ENCODE results near the gene ABCD1. TPM values are rescaled to one million over a fixed set of nuclear protein-coding genes. Genes with fewer than 3 reads are reported as not detected.
A peak's percentile ranks its signal among the peaks of the same experiment; 100 is the strongest.

Gene ABCD1
- total RNA-seq, 3 donors from 2014 or later, result 10.2 to 27.8 (median 10.5) TPM

GRCh38 chrX:153725039-153725831, 579 bp downstream of the ABCD1 start:
- Histone ChIP-seq H3K27ac (peak overlapping the region; percentile 66 to 94), H3K9me3 (no peaks in the 10 kb centered on the region), H3K36me3 (no peaks in the 10 kb centered on the region), H3K4me1 (peaks cover 0 to 3% of the 10 kb centered on the region in 2 donors), H3K27me3 (peaks cover 0 to 31% of the 10 kb centered on the region in 2 donors), H3K4me3 (peak overlapping the region; percentile 63 to 80 (median 74))
- DNase-seq (ENCODE audit: low spot score in 2 of 2), result no peak
- TF ChIP-seq CTCF (IDR thresholded peaks at IDR 0.05), result no peak
- no peak for TF ChIP-seq POLR2AphosphoS5 (IDR thresholded peaks at IDR 0.05)
- TF ChIP-seq POLR2A (IDR thresholded peaks at IDR 0.05), result no peak
- intact Hi-C loops (cut with DNase I; ENCODE audit: low total_unique reads), result no loop called here

GRCh38 chrX:153725832-153726285, 1.2 kb downstream of the ABCD1 start:
- peak overlapping the region; percentile 66 to 93 for H3K27ac ChIP-seq
- H3K36me3 ChIP-seq, result no peaks in the 10 kb centered on the region
- H3K9me3 ChIP-seq, result no peaks in the 10 kb centered on the region
- peaks cover 0 to 3% of the 10 kb centered on the region in 2 donors for H3K4me1 ChIP-seq
- intact Hi-C loops (cut with DNase I; ENCODE audit: low total_unique reads), result no loop called here
- H3K4me3 ChIP-seq, result peak overlapping the region; percentile 2 to 56 (median 27)
- peaks cover 0 to 26% of the 10 kb centered on the region in 2 donors for H3K27me3 ChIP-seq
- TF ChIP-seq CTCF (IDR thresholded peaks at IDR 0.05), result no peak
- TF ChIP-seq POLR2A (IDR thresholded peaks at IDR 0.05), result no peak
- TF ChIP-seq POLR2AphosphoS5 (IDR thresholded peaks at IDR 0.05), result no peak
- no peak for DNase-seq (ENCODE audit: low spot score in 2 of 2)

GRCh38 chrX:153726286-153727122, 1.8 kb downstream of the ABCD1 start:
- peak overlapping the region; percentile 2 to 56 (median 27) for H3K4me3 ChIP-seq
- peak overlapping the region; percentile 66 to 93 for H3K27ac ChIP-seq
- TF ChIP-seq POLR2AphosphoS5 (IDR thresholded peaks at IDR 0.05), result no peak
- TF ChIP-seq POLR2A (IDR thresholded peaks at IDR 0.05), result no peak
- no peak for TF ChIP-seq CTCF (IDR thresholded peaks at IDR 0.05)
- H3K27me3 ChIP-seq, result peaks cover 0 to 25% of the 10 kb centered on the region in 2 donors
- no peaks in the 10 kb centered on the region for H3K36me3 ChIP-seq
- DNase-seq (ENCODE audit: low spot score in 2 of 2), result no peak
- intact Hi-C loops (cut with DNase I; ENCODE audit: low total_unique reads), result no loop called here
- H3K9me3 ChIP-seq, result no peaks in the 10 kb centered on the region
- H3K4me1 ChIP-seq, result peaks cover 0 to 3% of the 10 kb centered on the region in 2 donors

- intact Hi-C loops (cut with DNase I; ENCODE audit: low total_unique reads), result no loop called here
- no peak for DNase-seq (ENCODE audit: low spot score in 2 of 2)
- peak overlapping the region in 2 of 3 donors; percentile 2 to 56 for H3K4me3 ChIP-seq
- H3K27ac ChIP-seq, result peak overlapping the region; percentile 66 to 93
- TF ChIP-seq POLR2A (IDR thresholded peaks at IDR 0.05) (no peak), POLR2AphosphoS5 (IDR thresholded peaks at IDR 0.05) (no peak), CTCF (IDR thresholded peaks at IDR 0.05) (no peak)
- H3K4me1 ChIP-seq, result peaks cover 0 to 3% of the 10 kb centered on the region in 2 donors
- peaks cover 5% of the 10 kb centered on the region in 2 donors for H3K9me3 ChIP-seq
- H3K27me3 ChIP-seq, result peaks cover 0 to 25% of the 10 kb centered on the region in 2 donors
- H3K36me3 ChIP-seq, result no peaks in the 10 kb centered on the region
Observed at GRCh38 chrX:153727123-153727931, 2.7 kb downstream of the ABCD1 start.

Measured in breast epithelium (tissue), 4 donors.